Endothelial cell (in vitro differentiated cells): ENCODE results near the gene RTRAF. TPM values are rescaled to one million over a fixed set of nuclear protein-coding genes. Genes with fewer than 3 reads are reported as not detected.
A peak's percentile ranks its signal among the peaks of the same experiment; 100 is the strongest.

Experiments used
- DNase-seq: peaks from one replicate; pipeline ENCODE4 v3.0.0; 2021; ENCODE audit warnings: low spot score
- H3K27ac Mint-ChIP-seq: one replicate; pipeline ENCODE4 v1.8.0; 2021; ENCODE audit warnings: mixed read lengths, inconsistent platforms; ENCODE audit not compliant: unreplicated experiment
- H3K27me3 Mint-ChIP-seq: one replicate; pipeline ENCODE4 v1.8.0; 2021; ENCODE audit warnings: mild to moderate bottlenecking, moderate library complexity, mixed read lengths, inconsistent platforms; ENCODE audit not compliant: unreplicated experiment
- H3K36me3 Mint-ChIP-seq: one replicate; pipeline ENCODE4 v1.8.0; 2021; ENCODE audit warnings: mild to moderate bottlenecking, low read depth, mixed read lengths, inconsistent platforms; ENCODE audit not compliant: unreplicated experiment
- H3K4me1 Mint-ChIP-seq: one replicate; pipeline ENCODE4 v1.8.0; 2021; ENCODE audit warnings: mild to moderate bottlenecking, mixed read lengths, inconsistent platforms; ENCODE audit not compliant: unreplicated experiment
- H3K4me3 Mint-ChIP-seq: one replicate; pipeline ENCODE4 v1.8.0; 2021; ENCODE audit warnings: mild to moderate bottlenecking, mixed read lengths, inconsistent platforms; ENCODE audit not compliant: unreplicated experiment
- H3K9me3 Mint-ChIP-seq: one replicate; pipeline ENCODE4 v1.8.0; 2021; ENCODE audit warnings: mixed read lengths, inconsistent platforms; ENCODE audit not compliant: unreplicated experiment
- CTCF ChIP-seq: fragments of 200-600 bp; sonication (generic); IDR thresholded peaks from one replicate; pipeline ENCODE4 v1.5.0; 2021; ENCODE audit warnings: antibody characterized with exemption; ENCODE audit not compliant: unreplicated experiment
- total RNA-seq: library from RNA; stranded (reverse); fragmentation: NEBNext Ultra II Directional; extraction: Animal tissue kit (Norgen Biotek cat#: 25700); gene quantifications from one replicate; pipeline ENCODE4 v1.2.1, GENCODE V29; 2021; ENCODE audit not compliant: unreplicated experiment

The RTRAF gene
- total RNA-seq, 1 donor from 2014 or later, result 260 TPM

GRCh38 chr14:52006361-52006760 is 17.0 kb downstream of the RTRAF start:
- Mint-ChIP-seq H3K27ac (no peak overlapping the region), H3K4me3 (no peak overlapping the region), H3K36me3 (peaks cover 30% of the 10 kb centered on the region), H3K9me3 (no peaks in the 10 kb centered on the region), H3K27me3 (no peaks in the 10 kb centered on the region), H3K4me1 (peaks cover 6% of the 10 kb centered on the region)
- no peak for DNase-seq
- TF ChIP-seq CTCF, result no peak

GRCh38 chr14:52007211-52007610 is 17.9 kb downstream of the RTRAF start:
- Mint-ChIP-seq H3K36me3 (peaks cover 34% of the 10 kb centered on the region), H3K9me3 (no peaks in the 10 kb centered on the region), H3K27ac (no peak overlapping the region), H3K27me3 (no peaks in the 10 kb centered on the region), H3K4me3 (peak overlapping the region; percentile 17), H3K4me1 (peaks cover 10% of the 10 kb centered on the region)
- DNase-seq, result no peak
- TF ChIP-seq CTCF, result no peak

- DNase-seq, result no peak
- no peak overlapping the region for H3K27ac Mint-ChIP-seq
- no peaks in the 10 kb centered on the region for H3K9me3 Mint-ChIP-seq
- H3K4me3 Mint-ChIP-seq, result peak overlapping the region; percentile 17
- H3K27me3 Mint-ChIP-seq, result no peaks in the 10 kb centered on the region
- peaks cover 32% of the 10 kb centered on the region for H3K36me3 Mint-ChIP-seq
- H3K4me1 Mint-ChIP-seq, result peaks cover 9% of the 10 kb centered on the region
- no peak for TF ChIP-seq CTCF
Measured at GRCh38 chr14:52007637-52008036, 18.3 kb downstream of the RTRAF start.

- Mint-ChIP-seq H3K27ac (no peak overlapping the region), H3K4me1 (peaks cover 9% of the 10 kb centered on the region), H3K4me3 (no peak overlapping the region), H3K27me3 (no peaks in the 10 kb centered on the region), H3K9me3 (no peaks in the 10 kb centered on the region), H3K36me3 (peaks cover 31% of the 10 kb centered on the region)
- DNase-seq, result no peak
- no peak for TF ChIP-seq CTCF
Measured at GRCh38 chr14:52008136-52008535, 18.8 kb downstream of the RTRAF start.

- H3K36me3 Mint-ChIP-seq, result peaks cover 26% of the 10 kb centered on the region
- H3K27me3 Mint-ChIP-seq, result no peaks in the 10 kb centered on the region
- DNase-seq, result no peak
- H3K4me3 Mint-ChIP-seq, result no peak overlapping the region
- peaks cover 30% of the 10 kb centered on the region for H3K4me1 Mint-ChIP-seq
- no peak overlapping the region for H3K27ac Mint-ChIP-seq
- no peaks in the 10 kb centered on the region for H3K9me3 Mint-ChIP-seq
- no peak for TF ChIP-seq CTCF
Measured at GRCh38 chr14:52010173-52010693, 20.9 kb downstream of the RTRAF start.
